GM12878 (cell line): ENCODE measurements around the gene MRPS14. TPM values are rescaled to one million over a fixed set of nuclear protein-coding genes. Genes with fewer than 3 reads are reported as not detected.
A peak's percentile ranks its signal among the peaks of the same experiment; 100 is the strongest.

ENCODE experiments used
- ATAC-seq: fragments of 200-7000 bp; cut with Tn5 transposase; 3 replicates; pipeline ENCODE4 v1.9.1; 2020; ENCODE audit warnings: mild to moderate bottlenecking, moderate library complexity
- BruUV-seq: library from RNA; stranded (reverse); fragments of 400-500 nt; replicated peaks from 2 replicates; lab custom pipeline; 2021; lab: Mats Ljungman, UMichigan
- CTCF ChIA-PET: fragments of 300-600 bp; sonication (Branson Sonifier 250); formaldehyde crosslinking; extraction: SDS; loops from one replicate; lab custom pipeline; 2021; ENCODE audit warnings: inconsistent platforms; lab: Yijun Ruan, JAX
- POLR2A ChIA-PET: fragments of 350-600 bp; formaldehyde crosslinking; extraction: SDS; loops from one replicate; lab custom pipeline; 2021; ENCODE audit warnings: inconsistent platforms; lab: Charles Lee
- RAD21 ChIA-PET: fragments of 300-600 bp; sonication (Branson Sonifier 250); formaldehyde crosslinking; loops from one replicate; lab custom pipeline; 2023; ENCODE audit warnings: antibody characterized with exemption; ENCODE audit not compliant: unreplicated experiment; lab: Charles Lee
- SMC1A ChIA-PET: fragments of 300-600 bp; sonication (Branson Sonifier 250); formaldehyde crosslinking; loops from one replicate; lab custom pipeline; 2023; ENCODE audit not compliant: unreplicated experiment, uncharacterized antibody; lab: Charles Lee
- DNase-seq: peaks from one replicate; pipeline ENCODE4 v3.0.0-alpha.2; 2011; ENCODE audit warnings: low read depth, low spot score
- FAIRE-seq: peaks from 3 replicates; lab custom pipeline; 2011; peaks lifted over from hg19 to GRCh38; lab: Jason Lieb, UNC
- H2AFZ ChIP-seq: 2 replicates; pipeline ENCODE4 v1.6.0; 2011; ENCODE audit warnings: low read depth, low read length, control low read depth; ENCODE audit not compliant: control insufficient read depth
- H3K27ac ChIP-seq: 2 replicates; pipeline ENCODE4 v1.5.1; 2011; ENCODE audit warnings: control low read depth; ENCODE audit not compliant: control insufficient read depth, insufficient read depth
- H3K27me3 ChIP-seq, 2 experiments: replicated peaks in 1 of 2; 2 replicates each; pipeline versions ENCODE4 v1.6.0 to v1.6.1; 2011; ENCODE audit warnings: low read length in 1 of 2; ENCODE audit not compliant: control insufficient read depth in 2 of 2, insufficient read depth in 2 of 2
- H3K36me3 ChIP-seq, 2 experiments: 2 replicates each; pipeline ENCODE4 v1.5.1; 2011; ENCODE audit warnings: low read length in 1 of 2; ENCODE audit not compliant: control insufficient read depth in 2 of 2, insufficient read depth in 2 of 2
- H3K4me1 ChIP-seq: 2 replicates; pipeline ENCODE4 v1.6.1; 2011; ENCODE audit warnings: mild to moderate bottlenecking, low read length, moderate library complexity, mixed read lengths; ENCODE audit not compliant: control insufficient read depth, insufficient read depth
- H3K4me2 ChIP-seq: 2 replicates; pipeline ENCODE4 v1.6.0; 2011; ENCODE audit warnings: control low read depth; ENCODE audit not compliant: control insufficient read depth, insufficient read depth
- H3K4me3 ChIP-seq: fragments of 200-600 bp; sonication (generic); 2 replicates; pipeline ENCODE4 v1.5.1; 2016
- H3K79me2 ChIP-seq: 2 replicates; pipeline ENCODE4 v1.6.0; 2011; ENCODE audit warnings: low read length; ENCODE audit not compliant: control insufficient read depth, insufficient read depth
- H3K9ac ChIP-seq: 2 replicates; pipeline ENCODE4 v1.8.0; 2011; ENCODE audit warnings: low read length, control low read depth, mixed read lengths; ENCODE audit not compliant: control insufficient read depth, insufficient read depth
- H3K9me3 ChIP-seq: replicated peaks from 3 replicates; pipeline ENCODE4 v1.5.1; 2011; ENCODE audit warnings: mild to moderate bottlenecking, low read length; ENCODE audit not compliant: control insufficient read depth, insufficient read depth
- H4K20me1 ChIP-seq: 2 replicates; pipeline ENCODE4 v1.6.0; 2011; ENCODE audit not compliant: control insufficient read depth, insufficient read depth
- ATF7 ChIP-seq: fragments of 450-650 bp; IDR thresholded peaks from 2 replicates; pipeline ENCODE4 v1.6.1; 2016; ENCODE audit warnings: low read depth, mild to moderate bottlenecking
- EGR1 ChIP-seq, 2 experiments: IDR thresholded peaks; 1 replicate in 1 of 2; 2 replicates in 1 of 2; pipeline ENCODE4 v1.6.1; 2011 to 2012; ENCODE audit warnings: low read depth in 2 of 2, low read length in 2 of 2, borderline replicate concordance in 1 of 2, mild to moderate bottlenecking in 1 of 2, moderate library complexity in 1 of 2
- IKZF1 ChIP-seq: fragments of 450-650 bp; conservative IDR thresholded peaks from 2 replicates; pipeline ENCODE4 v1.6.1; 2017; ENCODE audit warnings: antibody characterized with exemption, mild to moderate bottlenecking
- LARP7 ChIP-seq: fragments of 450-650 bp; IDR thresholded peaks from 2 replicates; pipeline ENCODE4 v1.6.1; 2017; ENCODE audit warnings: mild to moderate bottlenecking
- NFYB ChIP-seq: IDR thresholded peaks from 2 replicates; pipeline ENCODE4 v1.6.1; 2011; ENCODE audit warnings: low read depth, mild to moderate bottlenecking, low read length, improper control_type of control experiment, moderate library complexity; ENCODE audit not compliant: insufficient read depth
- NR2C2 ChIP-seq: IDR thresholded peaks from 2 replicates; pipeline ENCODE4 v1.6.1; 2011; ENCODE audit warnings: borderline replicate concordance, low read depth; ENCODE audit not compliant: control insufficient read depth, insufficient read length
- SMC3 ChIP-seq: IDR thresholded peaks from 2 replicates; pipeline ENCODE4 v1.6.1; 2011; ENCODE audit warnings: low read length, improper control_type of control experiment, borderline replicate concordance
- SREBF2 ChIP-seq: IDR thresholded peaks from 2 replicates; pipeline ENCODE4 v1.6.1; 2012; ENCODE audit warnings: mild to moderate bottlenecking, low read length
- SUZ12 ChIP-seq: fragments of 200-600 bp; sonication (generic); IDR thresholded peaks from one replicate; pipeline ENCODE4 v1.6.1; 2018; ENCODE audit warnings: antibody characterized with exemption, mild to moderate bottlenecking; ENCODE audit not compliant: unreplicated experiment
- WGBS: methylation state at CpG from one replicate; pipeline ENCODE4 v1.1.6; 2016; ENCODE audit warnings: low lambda C conversion rate; ENCODE audit not compliant: insufficient replicate concordance, insufficient coverage; ENCODE audit errors: missing lambda C conversion rate; 5-methylcytosine and 5-hydroxymethylcytosine counted together
- in situ Hi-C: fragments of 300-500 bp; cut with MboI; formaldehyde crosslinking; loops from 9 replicates; pipeline ENCODE4 v1.14.3; 2018; ENCODE audit warnings: mixed read lengths
- intact Hi-C: fragments of 100-400 bp; cut with micrococcal nuclease; formaldehyde crosslinking; loops from one replicate; pipeline ENCODE4 v1.14.2; 2022; ENCODE audit not compliant: unreplicated experiment
- polyA plus RNA-seq, 11 experiments: library from polyadenylated mRNA; depleted of rRNA in 4 of 11; unstranded in 6 of 11; stranded (reverse) in 5 of 11; fragments of >200 nt; fragmentation: Nextera tagmentation in 4 of 11; fragmentation: Illumina TruSeq in 1 of 11; extraction: Ambion mirVana in 4 of 11; extraction: Trizol in 1 of 11; gene quantifications; 1 replicate in 1 of 11; 2 replicates in 10 of 11; pipeline versions ENCODE4 v1.2.1 to v1.2.3, GENCODE V29; 2011 to 2016; ENCODE audit warnings: inconsistent platforms in 2 of 11, missing spikeins in 2 of 11, low read depth in 1 of 11
- total RNA-seq, 4 experiments: library from RNA; depleted of rRNA in 3 of 4; stranded (reverse); fragments of >200 nt in 3 of 4; fragmentation: Illumina TruSeq in 1 of 4; extraction: Trizol in 1 of 4; gene quantifications; 2 replicates each; pipeline versions ENCODE4 v1.2.1 to v1.2.3, GENCODE V29; 2013 to 2021
- TF ChIP-seq, protein P1 (sequence below): IDR thresholded peaks from 2 replicates; pipeline ENCODE4 v1.6.1; 2012; ENCODE audit warnings: low read depth, low read length, improper control_type of control experiment
- TF ChIP-seq, protein P2 (sequence below): fragments of 450-650 bp; IDR thresholded peaks from 2 replicates; pipeline ENCODE4 v1.6.1; 2016; ENCODE audit warnings: mild to moderate bottlenecking
- TF ChIP-seq, protein P3 (sequence below): IDR thresholded peaks from 2 replicates; pipeline ENCODE4 v1.6.1; 2011; ENCODE audit warnings: borderline replicate concordance, low read depth, mild to moderate bottlenecking, moderate library complexity, mixed read lengths, low read length; ENCODE audit not compliant: insufficient read depth; ENCODE audit errors: extremely low read length
- TF ChIP-seq, protein P4 (sequence below): IDR thresholded peaks from 2 replicates; pipeline ENCODE4 v1.6.1; 2011; ENCODE audit warnings: low read depth, low read length, improper control_type of control experiment, borderline replicate concordance
- TF ChIP-seq, protein P5 (sequence below): fragments of 450-650 bp; formaldehyde crosslinking; IDR thresholded peaks from 2 replicates; pipeline ENCODE4 v1.4.0; 2022; ENCODE audit warnings: mild to moderate bottlenecking, moderate library complexity

The MRPS14 gene
- total and polyA plus RNA-seq, 10 of the 15 experiments (the other 5 are each of a cell fraction or from before 2014, with no cell fraction given) = 31.1 to 224 (median 50.4) TPM

DNA sequence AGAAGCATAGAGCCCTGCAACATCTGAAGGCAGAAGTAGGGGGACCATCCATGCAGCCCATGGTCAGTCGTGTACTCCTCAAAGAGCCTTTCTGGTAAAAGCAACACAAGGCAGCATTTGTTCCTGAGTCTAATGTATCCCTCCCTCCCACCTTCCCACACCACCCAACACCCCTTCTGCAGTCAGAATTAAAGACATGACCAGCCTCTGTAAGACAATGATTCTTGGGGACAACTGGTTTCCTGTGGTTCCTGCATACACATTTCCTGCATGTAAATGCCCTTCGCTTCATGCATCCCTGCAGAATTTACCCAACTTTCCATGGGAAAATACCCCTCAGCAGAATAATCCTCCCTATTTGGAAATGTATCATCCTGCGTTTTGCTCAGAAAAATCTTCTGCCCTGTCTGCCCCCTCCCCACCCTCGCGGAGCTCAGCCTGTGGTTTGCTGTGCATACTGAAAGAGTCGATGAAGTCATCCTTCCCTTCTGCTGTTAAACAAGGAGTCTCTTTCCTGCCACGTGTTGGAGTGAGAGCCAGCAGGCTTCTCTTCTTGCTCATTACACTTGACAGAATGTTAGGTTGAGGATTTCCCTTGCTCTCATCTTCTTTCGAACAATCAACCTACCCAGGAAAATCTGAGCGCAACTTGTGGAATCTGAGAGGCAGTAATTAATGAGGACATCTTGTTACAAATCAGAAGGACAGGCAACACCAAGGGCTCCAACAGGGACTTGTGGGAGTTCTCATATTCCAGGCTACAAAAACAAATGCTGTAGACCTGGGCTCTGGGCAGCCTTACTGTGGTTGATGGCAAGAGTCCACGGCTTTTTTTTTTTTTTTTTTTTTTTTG is 49.1 kb upstream of the MRPS14 start:
- no peak overlapping the region; the same call in 1 of the 2 replicates for H3K9ac ChIP-seq
- H3K27me3 ChIP-seq = peaks cover 0 to 1% of the 10 kb centered on the region in 2 experiments; a peak in 1 of 4 replicates
- 24% methylated on average over 10 of the region's 10 CpGs for whole genome bisulfite sequencing
- ATAC-seq (peak; percentile 78), FAIRE-seq (peak; percentile 18), DNase-seq (no peak)
- H3K4me1 ChIP-seq = 0 out of 2 replicates have a peak, but pooled peaks cover 2% of the 10 kb centered on the region
- H3K79me2 ChIP-seq = no peaks in the 10 kb centered on the region
- intact Hi-C loops = no loop called here
- no peaks in the 10 kb centered on the region for H3K9me3 ChIP-seq
- in situ Hi-C loops = no loop called here
- H2AFZ ChIP-seq = no peak overlapping the region
- H3K27ac ChIP-seq = no peak overlapping the region
- ChIA-PET RAD21 (no interaction called here), POLR2A (interaction anchor here (0.6 kb wide), 1 partner anchor 353 kb away, joined by 5 read pairs; no protein-coding TSS in a partner anchor), CTCF (no interaction called here), SMC1A (no interaction called here)
- no peak overlapping the region; the same call in 1 of the 2 replicates for H3K4me3 ChIP-seq
- H3K4me2 ChIP-seq = peak overlapping the region; percentile 26
- H4K20me1 ChIP-seq = no peaks in the 10 kb centered on the region
- H3K36me3 ChIP-seq = no peaks in the 10 kb centered on the region
- no TSS peak for BruUV-seq
- TF ChIP-seq NFYB (no peak), LARP7 (no peak), SUZ12 (no peak), ATF7 (peak; percentile 73), SMC3 (no peak), EGR1 (IDR thresholded peaks at IDR 0.05; ENCODE audit: borderline replicate concordance in 1 of 2, low read depth in 2 of 2, low read length in 2 of 2) (no peak), NR2C2 (no peak), SREBF2 (no peak), IKZF1 (0 out of 2 replicates have a peak, but pooled peaks have one; percentile 18)
- TF ChIP-seq, protein P1, sequence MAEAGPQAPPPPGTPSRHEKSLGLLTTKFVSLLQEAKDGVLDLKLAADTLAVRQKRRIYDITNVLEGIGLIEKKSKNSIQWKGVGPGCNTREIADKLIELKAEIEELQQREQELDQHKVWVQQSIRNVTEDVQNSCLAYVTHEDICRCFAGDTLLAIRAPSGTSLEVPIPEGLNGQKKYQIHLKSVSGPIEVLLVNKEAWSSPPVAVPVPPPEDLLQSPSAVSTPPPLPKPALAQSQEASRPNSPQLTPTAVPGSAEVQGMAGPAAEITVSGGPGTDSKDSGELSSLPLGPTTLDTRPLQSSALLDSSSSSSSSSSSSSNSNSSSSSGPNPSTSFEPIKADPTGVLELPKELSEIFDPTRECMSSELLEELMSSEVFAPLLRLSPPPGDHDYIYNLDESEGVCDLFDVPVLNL = no peak
- TF ChIP-seq, protein P2, sequence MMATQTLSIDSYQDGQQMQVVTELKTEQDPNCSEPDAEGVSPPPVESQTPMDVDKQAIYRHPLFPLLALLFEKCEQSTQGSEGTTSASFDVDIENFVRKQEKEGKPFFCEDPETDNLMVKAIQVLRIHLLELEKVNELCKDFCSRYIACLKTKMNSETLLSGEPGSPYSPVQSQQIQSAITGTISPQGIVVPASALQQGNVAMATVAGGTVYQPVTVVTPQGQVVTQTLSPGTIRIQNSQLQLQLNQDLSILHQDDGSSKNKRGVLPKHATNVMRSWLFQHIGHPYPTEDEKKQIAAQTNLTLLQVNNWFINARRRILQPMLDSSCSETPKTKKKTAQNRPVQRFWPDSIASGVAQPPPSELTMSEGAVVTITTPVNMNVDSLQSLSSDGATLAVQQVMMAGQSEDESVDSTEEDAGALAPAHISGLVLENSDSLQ = no peak
- TF ChIP-seq, protein P3, sequence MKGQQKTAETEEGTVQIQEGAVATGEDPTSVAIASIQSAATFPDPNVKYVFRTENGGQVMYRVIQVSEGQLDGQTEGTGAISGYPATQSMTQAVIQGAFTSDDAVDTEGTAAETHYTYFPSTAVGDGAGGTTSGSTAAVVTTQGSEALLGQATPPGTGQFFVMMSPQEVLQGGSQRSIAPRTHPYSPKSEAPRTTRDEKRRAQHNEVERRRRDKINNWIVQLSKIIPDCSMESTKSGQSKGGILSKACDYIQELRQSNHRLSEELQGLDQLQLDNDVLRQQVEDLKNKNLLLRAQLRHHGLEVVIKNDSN = peak; percentile 10
- TF ChIP-seq, protein P4, sequence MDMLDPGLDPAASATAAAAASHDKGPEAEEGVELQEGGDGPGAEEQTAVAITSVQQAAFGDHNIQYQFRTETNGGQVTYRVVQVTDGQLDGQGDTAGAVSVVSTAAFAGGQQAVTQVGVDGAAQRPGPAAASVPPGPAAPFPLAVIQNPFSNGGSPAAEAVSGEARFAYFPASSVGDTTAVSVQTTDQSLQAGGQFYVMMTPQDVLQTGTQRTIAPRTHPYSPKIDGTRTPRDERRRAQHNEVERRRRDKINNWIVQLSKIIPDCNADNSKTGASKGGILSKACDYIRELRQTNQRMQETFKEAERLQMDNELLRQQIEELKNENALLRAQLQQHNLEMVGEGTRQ = peak; percentile 17; the same call in 1 of the 2 replicates
- TF ChIP-seq, protein P5, sequence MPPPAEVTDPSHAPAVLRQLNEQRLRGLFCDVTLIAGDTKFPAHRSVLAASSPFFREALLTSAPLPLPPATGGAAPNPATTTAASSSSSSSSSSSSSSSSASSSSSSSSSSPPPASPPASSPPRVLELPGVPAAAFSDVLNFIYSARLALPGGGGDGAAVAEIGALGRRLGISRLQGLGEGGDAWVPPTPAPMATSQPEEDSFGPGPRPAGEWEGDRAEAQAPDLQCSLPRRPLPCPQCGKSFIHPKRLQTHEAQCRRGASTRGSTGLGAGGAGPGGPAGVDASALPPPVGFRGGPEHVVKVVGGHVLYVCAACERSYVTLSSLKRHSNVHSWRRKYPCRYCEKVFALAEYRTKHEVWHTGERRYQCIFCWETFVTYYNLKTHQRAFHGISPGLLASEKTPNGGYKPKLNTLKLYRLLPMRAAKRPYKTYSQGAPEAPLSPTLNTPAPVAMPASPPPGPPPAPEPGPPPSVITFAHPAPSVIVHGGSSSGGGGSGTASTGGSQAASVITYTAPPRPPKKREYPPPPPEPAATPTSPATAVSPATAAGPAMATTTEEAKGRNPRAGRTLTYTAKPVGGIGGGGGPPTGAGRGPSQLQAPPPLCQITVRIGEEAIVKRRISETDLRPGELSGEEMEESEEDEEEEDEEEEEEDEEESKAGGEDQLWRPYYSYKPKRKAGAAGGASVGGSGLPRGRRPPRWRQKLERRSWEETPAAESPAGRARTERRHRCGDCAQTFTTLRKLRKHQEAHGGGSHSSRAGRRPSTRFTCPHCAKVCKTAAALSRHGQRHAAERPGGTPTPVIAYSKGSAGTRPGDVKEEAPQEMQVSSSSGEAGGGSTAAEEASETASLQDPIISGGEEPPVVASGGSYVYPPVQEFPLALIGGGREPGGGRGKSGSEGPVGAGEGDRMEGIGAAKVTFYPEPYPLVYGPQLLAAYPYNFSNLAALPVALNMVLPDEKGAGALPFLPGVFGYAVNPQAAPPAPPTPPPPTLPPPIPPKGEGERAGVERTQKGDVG = no peak
